ENCODE measurements around the gene ERMN.

- TF ChIP-seq POLR2A (IDR thresholded peaks at IDR 0.05) (no peak), CTCF (IDR thresholded peaks at IDR 0.05 in 4 of 5, conservative IDR thresholded peaks at IDR 0.05 in 1 of 5) (no peak)
Measured at GRCh38 chr2:157326698-157327097, 1.1 kb upstream of the ERMN start.

All from gastrocnemius medialis (tissue), 4 donors.